Panc1 (cell line): ENCODE results near the gene NR2C2. TPM values are rescaled to one million over a fixed set of nuclear protein-coding genes. Genes with fewer than 3 reads are reported as not detected.

Experiments used
- ATAC-seq: fragments of 200-7000 bp; cut with Tn5 transposase; 2 replicates; pipeline ENCODE4 v1.9.1; 2020; ENCODE audit warnings: mild to moderate bottlenecking, moderate library complexity
- BruUV-seq: library from RNA; stranded (reverse); fragments of 400-500 nt; replicated peaks from 2 replicates; lab custom pipeline; 2021; lab: Mats Ljungman, UMichigan
- CTCF ChIA-PET: fragments of 300-600 bp; sonication (Branson Sonifier 250); formaldehyde crosslinking; loops from one replicate; lab custom pipeline; 2022; ENCODE audit warnings: antibody characterized with exemption; lab: Charles Lee
- POLR2A ChIA-PET: fragments of 300-600 bp; sonication (Branson Sonifier 250); formaldehyde crosslinking; loops from one replicate; lab custom pipeline; 2022; ENCODE audit warnings: antibody characterized with exemption; lab: Charles Lee
- DNase-seq: peaks from one replicate; pipeline ENCODE4 v3.0.0-alpha.2; 2010; ENCODE audit warnings: low read depth, low spot score
- H3K27ac ChIP-seq: 2 replicates; pipeline ENCODE4 v1.5.1; 2011; ENCODE audit warnings: mild to moderate bottlenecking, low read length, inconsistent platforms
- H3K27me3 ChIP-seq: fragments of 200-500 bp; sonication (Bioruptor generic); 2 replicates; pipeline ENCODE4 v1.6.0; 2014; ENCODE audit warnings: low read length, inconsistent platforms; ENCODE audit not compliant: control insufficient read depth, insufficient read depth
- H3K36me3 ChIP-seq: fragments of 200-500 bp; sonication (Bioruptor generic); 2 replicates; pipeline ENCODE4 v1.5.1; 2014; ENCODE audit warnings: inconsistent platforms, mild to moderate bottlenecking, low read length, moderate library complexity; ENCODE audit not compliant: control insufficient read depth, insufficient read depth
- H3K4me1 ChIP-seq: 2 replicates; pipeline ENCODE4 v1.5.1; 2011; ENCODE audit warnings: inconsistent platforms, mild to moderate bottlenecking, low read length, moderate library complexity; ENCODE audit not compliant: control insufficient read depth, insufficient read depth
- H3K4me3 ChIP-seq, 2 experiments: 2 replicates each; pipeline ENCODE4 v1.5.1; 2011 to 2012; ENCODE audit warnings: low read depth in 2 of 2, low read length in 2 of 2, mild to moderate bottlenecking in 2 of 2, inconsistent platforms in 1 of 2, moderate library complexity in 1 of 2
- H3K9me3 ChIP-seq: fragments of 200-500 bp; sonication (Bioruptor generic); 2 replicates; pipeline ENCODE4 v1.5.1; 2014; ENCODE audit warnings: low read depth, mild to moderate bottlenecking, inconsistent platforms, low read length, moderate library complexity; ENCODE audit not compliant: control insufficient read depth, insufficient read depth
- CTCF ChIP-seq: fragments of 450-650 bp; IDR thresholded peaks from 2 replicates; pipeline ENCODE4 v1.5.1; 2017; ENCODE audit warnings: mild to moderate bottlenecking
- POLR2AphosphoS5 ChIP-seq: IDR thresholded peaks from 2 replicates; pipeline ENCODE4 v1.6.1; 2012; ENCODE audit warnings: mild to moderate bottlenecking, low read depth, low read length, moderate library complexity
- REST ChIP-seq, 2 experiments: IDR thresholded peaks; 2 replicates each; pipeline ENCODE4 v1.6.1; 2011 to 2012; ENCODE audit warnings: low read depth in 2 of 2, control low read depth in 1 of 2, low read length in 1 of 2, mild to moderate bottlenecking in 1 of 2, moderate library complexity in 1 of 2; ENCODE audit not compliant: insufficient read depth in 1 of 2
- SIN3A ChIP-seq: IDR thresholded peaks from 2 replicates; pipeline ENCODE4 v1.6.1; 2012; ENCODE audit warnings: low read depth, mild to moderate bottlenecking, low read length, moderate library complexity, borderline replicate concordance; ENCODE audit not compliant: insufficient read depth
- TCF7L2 ChIP-seq: IDR thresholded peaks from 2 replicates; pipeline ENCODE4 v1.6.1; 2011; ENCODE audit warnings: mild to moderate bottlenecking, low read depth, low read length, inconsistent platforms
- in situ Hi-C: cut with HindIII; loops from 2 replicates; pipeline ENCODE4 v1.10.0; 2016; ENCODE audit warnings: low sequenced_read_pairs, low pct_unique_long_range_greater_than_20kb
- intact Hi-C: fragments of 100-400 bp; cut with micrococcal nuclease; formaldehyde crosslinking; loops from one replicate; pipeline ENCODE4 v1.10.0; 2022; ENCODE audit not compliant: unreplicated experiment
- total RNA-seq: library from RNA; stranded (reverse); gene quantifications from one replicate; pipeline ENCODE4 v1.2.1, GENCODE V29; 2021; ENCODE audit not compliant: unreplicated experiment

Gene NR2C2
- total RNA-seq, 1 experiment from 2014 or later: 30.6 TPM

GRCh38 chr3:14957153-14957552 lies 9.8 kb downstream of the NR2C2 start:
- Histone ChIP-seq H3K4me1 (no peaks in the 10 kb centered on the region; the same call in 1 of the 2 replicates), H3K9me3 (no peaks in the 10 kb centered on the region), H3K36me3 (no peaks in the 10 kb centered on the region), H3K4me3 (no peak overlapping the region), H3K27me3 (no peaks in the 10 kb centered on the region), H3K27ac (no peak overlapping the region)
- BruUV-seq: no TSS peak
- TF ChIP-seq REST (IDR thresholded peaks at IDR 0.05; ENCODE audit: insufficient read depth in 1 of 2, low read depth in 2 of 2, low read length in 1 of 2): no peak
- no peak for TF ChIP-seq TCF7L2
- TF ChIP-seq POLR2AphosphoS5: no peak
- no peak for TF ChIP-seq SIN3A
- TF ChIP-seq CTCF: no peak
- DNase-seq: no peak
- POLR2A ChIA-PET: no interaction called here
- intact Hi-C loops (no loop called here), in situ Hi-C loops (no loop called here)
- CTCF ChIA-PET: interaction anchor here (0.9 kb wide), 1 partner anchor 34 kb away, joined by 3 read pairs; no protein-coding TSS in a partner anchor
- no peak for ATAC-seq

GRCh38 chr3:14957925-14958324 lies 10.5 kb downstream of the NR2C2 start:
- POLR2A ChIA-PET: no interaction called here
- H3K36me3 ChIP-seq: no peaks in the 10 kb centered on the region
- H3K27ac ChIP-seq: no peak overlapping the region
- H3K27me3 ChIP-seq: no peaks in the 10 kb centered on the region
- no peaks in the 10 kb centered on the region; the same call in 1 of the 2 replicates for H3K4me1 ChIP-seq
- BruUV-seq: no TSS peak
- no peaks in the 10 kb centered on the region for H3K9me3 ChIP-seq
- intact Hi-C loops: no loop called here
- DNase-seq: no peak
- in situ Hi-C loops: no loop called here
- CTCF ChIA-PET: interaction anchor here (0.9 kb wide), 1 partner anchor 33 kb away, joined by 3 read pairs; no protein-coding TSS in a partner anchor
- no peak for ATAC-seq
- TF ChIP-seq SIN3A (no peak), REST (IDR thresholded peaks at IDR 0.05; ENCODE audit: insufficient read depth in 1 of 2, low read depth in 2 of 2, low read length in 1 of 2) (no peak), CTCF (no peak), POLR2AphosphoS5 (no peak), TCF7L2 (no peak)
- H3K4me3 ChIP-seq: no peak overlapping the region
